HG02885 (cell line): Measurements from ENCODE around the gene ANAPC2.

Experiments
- ATAC-seq: cut with Tn5 transposase; IDR thresholded peaks from one replicate; pipeline ENCODE4 v1.9.1; 2021; ENCODE audit warnings: mild to moderate bottlenecking; ENCODE audit not compliant: unreplicated experiment, poor library complexity

ANAPC2 gene

DNA sequence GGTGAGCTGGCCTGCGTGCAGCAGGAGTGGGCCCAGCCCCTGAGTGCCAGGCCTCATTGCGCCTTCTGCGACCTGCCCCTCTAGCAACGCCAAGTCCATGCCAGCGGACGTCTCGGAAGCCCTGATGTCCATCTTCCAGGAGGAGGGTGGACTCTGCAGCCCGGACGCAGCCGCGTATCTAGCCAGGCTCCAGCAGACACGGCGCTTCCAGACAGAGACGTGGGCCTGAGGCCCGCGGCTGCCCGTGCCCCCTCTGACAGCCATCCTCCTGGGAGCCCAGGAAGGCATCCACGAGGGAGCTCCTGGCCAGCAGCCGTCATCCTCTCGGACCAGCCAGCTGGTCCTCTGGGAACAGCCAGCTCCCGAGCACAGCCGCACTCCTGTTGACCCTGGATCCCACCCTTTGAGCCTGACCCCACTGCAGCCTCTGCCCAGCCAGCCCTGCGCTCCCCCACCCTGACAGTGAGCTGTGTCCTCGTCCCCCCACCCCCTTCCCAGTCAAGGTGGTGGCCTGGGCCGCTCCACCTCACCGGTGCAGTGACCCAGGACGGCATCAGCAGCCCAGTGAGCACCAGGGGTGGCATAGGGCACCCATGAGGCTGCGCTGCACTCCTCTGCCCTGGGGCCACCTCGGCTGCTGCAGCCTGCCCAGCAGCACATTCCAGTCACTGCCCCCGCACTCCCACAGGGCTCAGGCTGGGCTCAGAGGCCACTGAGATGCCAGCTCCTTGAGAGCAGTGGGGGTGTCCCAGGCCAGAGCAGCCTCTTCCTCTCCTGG is 28.0 kb upstream of the ANAPC2 start:
- no peak for ATAC-seq

- no peak for ATAC-seq
Measured at GRCh38 chr9:137215196-137215986, 27.0 kb upstream of the ANAPC2 start.

GRCh38 chr9:137214620-137215019 is 26.3 kb upstream of the ANAPC2 start:
- ATAC-seq = no peak

- no peak for ATAC-seq
Measured at GRCh38 chr9:137213160-137214060, 25.1 kb upstream of the ANAPC2 start.

- no peak for ATAC-seq
Measured at GRCh38 chr9:137212520-137212919, 24.2 kb upstream of the ANAPC2 start.

DNA sequence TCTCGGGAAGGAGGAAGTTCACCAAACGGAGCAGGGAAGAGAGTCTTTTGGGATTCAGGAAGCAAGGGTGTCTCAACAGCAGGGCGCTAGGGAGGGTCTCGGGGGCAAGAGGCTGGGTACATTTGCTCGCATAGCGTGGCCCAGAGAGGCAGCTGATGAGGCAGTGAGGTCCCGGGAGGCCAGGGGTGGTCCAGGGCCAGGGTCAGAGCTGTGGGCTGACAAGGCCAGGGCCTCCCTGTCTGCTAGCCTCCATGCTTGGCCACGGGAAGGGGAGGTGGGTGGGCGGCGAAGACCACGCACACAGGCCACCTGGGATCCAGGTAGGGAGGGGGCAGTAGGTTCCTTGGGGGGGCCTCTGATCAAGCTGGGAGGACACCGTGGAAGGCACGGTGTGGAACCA is 23.2 kb upstream of the ANAPC2 start:
- no peak for ATAC-seq

- ATAC-seq = no peak
Measured at GRCh38 chr9:137206602-137207001, 18.2 kb upstream of the ANAPC2 start.

DNA sequence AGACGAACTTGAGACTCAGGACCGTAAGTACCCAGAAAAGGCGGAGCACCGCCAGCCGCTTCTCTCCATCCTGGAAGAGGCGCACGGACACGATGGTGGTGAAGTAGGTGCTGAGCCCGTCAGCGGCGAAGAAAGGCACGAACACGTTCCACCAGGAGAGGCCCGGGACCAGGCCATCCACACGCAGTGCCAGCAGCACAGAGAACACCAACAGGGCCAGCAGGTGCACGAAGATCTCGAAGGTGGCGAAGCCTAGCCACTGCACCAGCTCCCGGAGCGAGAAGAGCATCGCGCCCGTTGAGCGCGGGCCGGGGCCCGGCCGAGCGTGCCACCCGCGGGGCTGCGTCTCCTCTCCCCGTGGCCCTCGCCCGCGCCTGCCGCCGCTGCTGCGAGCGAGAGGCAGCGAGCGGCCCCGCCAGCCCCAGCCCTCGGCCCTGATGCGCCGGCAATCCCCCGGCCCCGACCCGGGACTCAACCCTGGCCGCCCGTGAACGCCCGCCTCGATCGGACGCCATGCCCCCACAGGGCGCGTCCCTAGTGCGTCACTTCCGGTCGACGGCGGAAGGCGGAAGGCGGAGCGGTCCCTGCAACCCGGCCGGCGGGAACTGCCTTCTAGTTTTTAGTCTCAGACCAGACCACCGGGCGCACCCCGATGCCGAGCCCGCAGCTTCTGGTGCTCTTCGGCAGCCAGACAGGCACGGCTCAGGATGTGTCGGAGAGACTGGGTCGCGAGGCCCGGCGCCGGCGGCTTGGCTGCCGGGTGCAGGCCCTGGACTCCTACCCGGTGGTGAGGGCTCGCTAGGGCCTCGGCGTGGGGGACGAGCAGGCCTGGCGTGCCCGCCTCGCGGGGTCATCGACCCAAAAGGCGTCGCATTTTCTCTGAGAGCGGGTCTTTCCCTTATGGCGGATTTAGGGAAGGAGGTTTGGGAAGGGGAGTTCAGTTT is 17.0 kb upstream of the ANAPC2 start, which contains the start of the genes NDOR1 and TMEM203:
NDOR1 (plus strand) TSS at position 575 of the 944 bp plus-strand sequence; CDS start at position 653, 78 bp downstream.
TMEM203 (minus strand) TSS at position 523 of the 944 bp plus-strand sequence; CDS start at position 289, 234 bp downstream.
- ATAC-seq = peak; percentile 57

DNA sequence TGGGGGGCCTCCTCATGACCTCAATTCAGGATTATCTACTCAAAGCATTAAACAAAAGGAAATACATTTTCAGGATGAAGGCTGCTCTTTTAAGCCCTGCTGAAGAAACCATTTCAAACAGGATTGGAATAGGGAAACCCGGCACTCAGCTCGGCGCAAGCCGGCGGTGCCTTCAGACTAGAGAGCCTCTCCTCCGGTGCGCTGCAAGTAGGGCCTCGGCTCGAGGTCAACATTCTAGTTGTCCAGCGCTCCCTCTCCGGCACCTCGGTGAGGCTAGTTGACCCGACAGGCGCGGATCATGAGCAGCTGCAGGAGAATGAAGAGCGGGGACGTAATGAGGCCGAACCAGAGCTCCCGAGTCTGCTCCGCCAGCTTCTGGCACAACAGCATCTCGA is 16.4 kb upstream of the ANAPC2 start:
- no peak for ATAC-seq

GRCh38 chr9:137202966-137203365 is 14.6 kb upstream of the ANAPC2 start:
- no peak for ATAC-seq

- ATAC-seq = no peak
Measured at GRCh38 chr9:137201205-137201868, 13.0 kb upstream of the ANAPC2 start.

- ATAC-seq = peak; percentile 84
Measured at GRCh38 chr9:137200311-137201204, 12.2 kb upstream of the ANAPC2 start, which contains the start of gene TPRN. Gene TPRN (minus strand): TSS chr9:137200741. CDS start chr9:137200711, 30 bp downstream.

DNA sequence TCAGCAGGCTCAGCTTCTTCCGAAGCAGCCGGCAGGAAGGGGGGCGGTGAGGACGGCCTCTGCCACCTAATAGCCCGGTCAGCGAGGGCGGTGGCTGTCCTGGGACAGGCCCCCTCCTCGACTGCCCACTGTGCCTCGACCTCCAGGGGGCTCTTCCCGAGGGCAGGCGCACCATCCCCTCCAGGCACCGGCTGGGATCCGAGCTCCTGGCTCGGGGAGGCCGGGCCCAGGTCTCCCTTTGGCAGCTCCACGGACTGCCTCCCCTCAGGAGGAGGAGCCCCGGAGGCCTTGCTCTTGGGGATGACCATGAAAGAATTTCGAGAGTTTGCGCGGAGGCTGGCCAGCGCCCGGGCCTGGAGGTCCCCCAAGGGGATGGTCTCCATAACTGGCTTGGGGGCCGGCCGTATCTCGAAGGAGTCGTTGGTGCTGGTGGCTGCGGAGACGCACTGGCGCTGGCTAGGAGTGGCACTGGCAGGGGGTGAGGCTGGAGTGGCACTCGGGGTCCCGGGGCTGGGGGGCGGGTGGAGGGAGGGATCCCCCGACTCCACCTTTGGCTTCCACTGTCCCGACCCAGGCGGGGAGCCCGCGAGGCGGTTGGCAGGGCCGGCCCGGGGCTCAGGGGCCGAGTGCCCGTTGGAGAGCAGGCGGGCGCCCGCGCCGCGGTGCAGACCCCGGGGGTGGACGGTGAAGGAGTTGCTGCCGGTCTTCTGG is 11.2 kb upstream of the ANAPC2 start:
- ATAC-seq = no peak

- no peak for ATAC-seq
Measured at GRCh38 chr9:137198902-137199283, 10.5 kb upstream of the ANAPC2 start.

- no peak for ATAC-seq
Measured at GRCh38 chr9:137198051-137198901, 9.9 kb upstream of the ANAPC2 start.

GRCh38 chr9:137195525-137196220 is 7.3 kb upstream of the ANAPC2 start:
- ATAC-seq = no peak
